IPS-NIHi11 (cell line): ENCODE measurements around the gene SDK1.

Source experiments
- DNase-seq: peaks from one replicate; pipeline ENCODE4 v3.0.0; 2012; ENCODE audit warnings: mixed read lengths, low spot score

Gene SDK1

DNA sequence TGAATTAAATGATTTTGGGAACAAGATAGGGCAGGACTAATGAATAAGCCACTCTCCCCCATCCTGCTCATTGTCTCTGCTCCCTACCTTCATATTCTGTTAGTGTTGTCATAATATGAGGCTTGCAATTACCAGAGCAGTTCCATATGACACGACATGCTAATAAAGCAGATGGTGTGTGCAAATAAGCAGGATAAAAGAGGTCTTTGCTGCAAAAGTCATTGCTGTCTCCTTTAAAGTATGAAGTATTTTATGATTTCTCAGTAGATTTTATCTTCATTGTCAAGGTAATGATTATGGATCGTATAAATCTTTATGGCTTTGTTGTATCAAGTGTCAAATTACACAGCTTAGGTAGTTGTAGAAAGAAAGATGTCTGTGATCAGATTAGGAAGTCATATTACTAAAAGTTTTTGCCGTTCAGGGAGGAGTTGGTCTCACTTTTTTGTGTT is 114.8 kb downstream of the SDK1 start:
- no peak for DNase-seq

DNA sequence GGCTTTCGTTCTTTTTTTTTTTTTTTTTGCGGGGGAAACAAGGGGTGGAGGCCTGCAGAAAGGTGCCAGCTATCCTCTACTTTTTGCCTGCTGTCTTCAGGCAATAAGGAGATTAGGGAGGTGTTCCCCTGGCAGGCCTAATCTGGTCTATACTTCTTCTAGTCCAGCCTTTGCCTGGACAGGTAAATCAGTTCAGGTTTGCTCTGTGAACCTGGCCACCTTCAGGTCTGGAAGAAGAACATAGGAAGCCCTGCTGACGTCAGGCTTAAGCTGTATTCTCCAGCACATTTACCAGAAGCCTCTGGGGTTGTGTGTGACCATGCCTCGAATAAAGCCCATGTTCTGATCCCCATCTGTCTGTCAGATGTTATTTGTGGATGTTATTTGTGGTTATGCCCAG is 115.4 kb downstream of the SDK1 start:
- DNase-seq = no peak

DNA sequence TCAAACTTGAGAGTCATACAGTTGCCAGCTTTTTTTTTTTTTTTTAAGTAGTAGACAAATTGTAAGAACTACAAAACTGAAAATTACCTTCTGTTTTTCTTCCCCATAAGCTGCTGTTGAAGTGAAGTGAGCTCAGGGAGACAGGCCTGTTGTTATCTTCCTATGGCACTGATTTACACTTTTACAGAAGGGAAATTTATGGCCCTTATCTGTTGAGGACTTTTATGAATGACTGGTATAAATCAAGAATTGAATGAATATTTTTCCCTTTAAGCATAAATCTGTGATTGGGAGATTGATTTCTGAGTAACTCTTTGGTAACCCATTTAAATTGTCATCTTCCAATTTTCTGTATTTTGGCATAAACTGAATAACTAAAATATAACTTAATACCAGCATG is 124.0 kb downstream of the SDK1 start:
- no peak for DNase-seq

- no peak for DNase-seq
Measured at GRCh38 chr7:3426064-3426463, 125.0 kb downstream of the SDK1 start.

DNA sequence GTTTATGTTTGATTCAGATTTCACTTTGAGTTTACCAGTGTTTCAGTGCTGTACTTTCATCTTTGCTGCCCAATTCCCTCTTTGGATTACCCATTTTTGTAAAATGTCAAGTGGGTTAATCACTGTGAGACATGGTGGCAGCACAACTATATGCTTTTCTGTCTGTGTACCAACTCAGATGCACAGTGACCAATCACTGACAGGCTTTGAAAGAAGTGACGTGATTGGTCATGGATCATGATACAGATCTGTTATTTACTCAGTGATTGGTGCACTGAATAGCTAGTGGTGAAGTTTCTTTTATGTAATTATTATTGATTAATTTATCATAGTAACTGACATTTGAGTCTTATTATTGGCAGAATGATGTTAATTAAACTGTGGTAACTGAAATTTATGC is 126.9 kb downstream of the SDK1 start:
- DNase-seq = peak; percentile 29

GRCh38 chr7:3429981-3430380 is 128.9 kb downstream of the SDK1 start:
- DNase-seq = no peak

GRCh38 chr7:3430588-3430987 is 129.5 kb downstream of the SDK1 start:
- DNase-seq = peak; percentile 42

DNA sequence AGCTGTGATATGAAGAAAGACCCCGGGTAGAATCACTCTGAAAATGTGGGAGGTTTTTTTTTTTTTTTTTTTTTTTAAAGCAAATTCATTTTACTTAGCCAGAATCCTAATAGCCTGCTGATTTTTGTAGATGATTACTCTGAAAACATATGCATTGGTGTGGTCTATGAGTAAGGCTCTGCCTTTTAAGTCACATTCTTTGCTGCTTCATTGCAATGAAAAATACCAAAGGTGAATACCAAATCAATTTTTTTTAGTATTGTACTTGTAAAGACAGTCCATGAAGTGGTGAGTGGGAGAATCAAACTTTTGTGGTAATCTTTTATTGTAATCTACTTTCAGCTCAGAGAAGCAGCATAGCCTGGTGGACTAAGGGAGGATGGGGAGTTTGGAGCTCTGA is 130.3 kb downstream of the SDK1 start:
- DNase-seq = no peak

DNA sequence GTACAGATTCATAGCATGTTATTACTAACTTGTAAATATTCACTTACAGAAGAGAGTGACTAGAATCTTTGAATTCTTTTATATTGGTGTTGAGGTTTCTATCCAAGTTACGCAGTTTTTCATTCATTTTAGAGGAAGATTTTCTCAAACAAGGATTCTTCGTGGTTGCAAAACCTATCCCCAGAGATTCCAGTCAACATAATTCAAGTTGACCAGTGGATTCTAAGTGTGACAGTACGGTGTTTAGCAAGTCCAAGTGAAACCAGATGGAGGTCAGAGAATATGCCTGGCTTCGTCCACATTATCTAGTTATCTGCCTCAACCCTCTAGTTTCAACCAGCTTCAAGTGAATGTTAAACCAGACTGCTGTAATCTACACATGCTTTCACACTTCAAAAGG is 131.9 kb downstream of the SDK1 start:
- no peak for DNase-seq

GRCh38 chr7:3434611-3435010 is 133.6 kb downstream of the SDK1 start:
- DNase-seq = no peak

- no peak for DNase-seq
Measured at GRCh38 chr7:3436112-3436511, 135.1 kb downstream of the SDK1 start.

DNA sequence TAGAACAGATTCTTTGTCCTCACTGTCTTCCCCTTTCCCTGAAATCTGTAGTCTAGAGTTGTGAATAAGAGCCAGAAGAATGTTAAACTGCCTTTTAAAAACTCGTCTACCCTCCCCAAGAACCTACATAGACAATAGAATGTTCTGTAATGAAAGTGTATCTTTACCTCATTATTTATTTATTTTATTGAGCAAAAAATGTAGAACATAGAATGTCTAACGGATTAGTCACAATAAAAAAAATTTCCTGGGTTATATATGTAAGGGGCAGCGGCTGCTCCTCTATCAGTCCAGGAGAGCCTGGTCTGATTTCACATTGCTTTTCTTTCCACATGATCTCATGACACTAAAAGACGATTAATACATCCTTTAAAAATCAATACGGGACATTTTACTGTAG is 135.7 kb downstream of the SDK1 start:
- no peak for DNase-seq

DNA sequence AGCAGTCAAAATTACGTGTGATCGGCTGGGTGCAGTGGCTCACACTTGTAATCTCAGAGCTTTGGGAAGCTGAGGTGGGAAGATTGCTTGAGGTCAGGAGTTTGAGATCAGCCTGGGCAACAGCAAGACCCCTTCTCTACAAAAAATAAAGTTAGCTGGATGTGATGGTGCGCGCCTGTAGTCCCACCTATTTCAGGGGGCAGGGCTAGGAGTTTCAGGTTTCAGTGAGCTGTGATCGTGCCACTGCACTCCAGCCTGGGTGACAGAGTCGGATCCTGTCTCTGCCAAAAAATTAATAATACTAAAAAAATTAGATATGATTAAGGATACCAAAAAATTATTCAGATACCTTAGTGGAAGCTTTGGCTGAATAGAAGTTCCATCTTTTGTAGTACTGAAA is 136.4 kb downstream of the SDK1 start:
- no peak for DNase-seq

- DNase-seq = no peak
Measured at GRCh38 chr7:3438352-3438751, 137.3 kb downstream of the SDK1 start.

DNA sequence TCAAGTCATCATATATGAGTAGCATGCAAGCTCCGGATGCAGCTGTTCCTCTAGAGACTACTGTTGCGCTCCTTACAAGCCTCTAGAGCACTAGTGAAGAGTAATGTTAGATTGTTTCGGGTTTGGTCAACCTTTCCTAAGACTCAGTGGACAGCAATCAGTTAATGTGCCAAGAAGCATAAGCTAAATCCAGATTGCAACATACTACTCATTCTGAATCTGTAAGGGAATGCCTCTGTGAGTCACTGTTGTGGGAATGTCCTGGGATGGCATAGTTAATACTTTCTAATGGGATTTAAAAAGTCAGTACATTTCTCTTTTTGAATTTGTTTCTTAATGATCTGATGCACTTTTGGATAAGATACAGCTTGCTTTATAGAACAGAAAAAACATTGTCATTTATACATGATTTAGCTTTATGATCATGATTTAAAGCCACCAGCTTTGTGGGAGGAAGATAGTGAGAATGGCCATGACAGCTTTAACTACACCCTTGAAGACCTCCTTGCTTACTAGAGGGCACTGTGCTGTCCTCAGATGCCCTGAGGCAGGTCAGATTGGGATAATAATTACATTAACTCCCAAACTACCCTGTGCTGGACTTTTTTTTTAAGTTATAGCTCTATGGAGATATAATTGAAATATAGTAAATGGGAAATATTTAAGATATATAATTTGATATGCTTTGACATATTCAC is 138.4 kb downstream of the SDK1 start:
- DNase-seq = no peak

GRCh38 chr7:3440509-3440908 is 139.5 kb downstream of the SDK1 start:
- no peak for DNase-seq

GRCh38 chr7:3443716-3444115 is 142.7 kb downstream of the SDK1 start:
- no peak for DNase-seq

- DNase-seq = no peak
Measured at GRCh38 chr7:3446786-3447185, 145.7 kb downstream of the SDK1 start.

GRCh38 chr7:3451701-3452100 is 150.6 kb downstream of the SDK1 start:
- no peak for DNase-seq

GRCh38 chr7:3453398-3453797 is 152.3 kb downstream of the SDK1 start:
- peak; percentile 26 for DNase-seq

- DNase-seq = no peak
Measured at GRCh38 chr7:3455806-3456595, 154.9 kb downstream of the SDK1 start.

GRCh38 chr7:3459111-3459510 is 158.1 kb downstream of the SDK1 start:
- DNase-seq = no peak

GRCh38 chr7:3461923-3462322 is 160.9 kb downstream of the SDK1 start:
- DNase-seq = no peak

DNA sequence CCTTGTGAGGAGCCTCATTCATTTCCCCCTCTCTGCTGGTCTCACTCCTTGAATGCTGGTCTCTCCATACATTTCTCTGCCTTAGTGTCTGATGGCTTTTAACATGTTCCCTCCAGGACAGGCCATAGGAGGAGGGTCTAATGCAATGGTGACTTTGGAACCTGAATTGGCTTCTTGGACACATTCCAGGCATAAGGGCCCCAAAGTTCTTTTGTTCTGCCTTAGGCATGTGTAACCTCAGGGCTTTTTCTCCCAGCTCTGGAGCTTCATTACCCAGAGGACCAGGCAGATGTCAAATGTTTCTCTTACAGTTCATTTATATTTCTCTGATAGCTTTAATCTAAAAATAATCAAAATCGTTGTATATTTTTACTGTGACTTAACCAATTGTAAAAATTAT is 162.6 kb downstream of the SDK1 start:
- DNase-seq = no peak
